ENCODE results near the gene TRERF1.

DNA sequence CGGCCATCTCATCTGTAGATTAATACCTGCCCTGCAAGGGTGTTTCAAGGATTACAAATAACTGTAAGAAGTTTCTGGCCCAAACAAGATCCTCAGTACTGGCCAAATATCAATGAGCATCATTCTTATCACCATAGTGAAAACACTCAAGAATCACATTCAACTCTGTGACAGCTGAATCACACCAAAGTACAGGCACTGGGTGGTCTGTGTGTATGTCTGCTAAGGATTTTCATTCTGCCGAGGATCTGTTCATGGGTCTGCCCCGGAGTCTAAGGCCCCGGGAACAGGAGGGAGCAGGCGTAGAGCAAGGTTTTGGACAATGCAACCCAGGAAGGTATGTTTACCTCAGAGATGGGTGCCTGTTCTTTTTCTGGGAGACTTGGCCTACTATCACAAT is 110.5 kb downstream of the TRERF1 start:
- TF ChIP-seq POLR2A (IDR thresholded peaks at IDR 0.05): no peak
- TF ChIP-seq CTCF (IDR thresholded peaks at IDR 0.05): no peak
